Skeletal muscle tissue (tissue), 4 donors: Measurements from ENCODE around the gene AQP3. TPM values are rescaled to one million over a fixed set of nuclear protein-coding genes. Genes with fewer than 3 reads are reported as not detected.

Experiments
- H3K27ac ChIP-seq: one replicate; pipeline ENCODE4 v1.7.0; 2013; ENCODE audit warnings: mild to moderate bottlenecking, low read depth, low read length, inconsistent platforms
- H3K27me3 ChIP-seq, 3 donors: one replicate each; pipeline ENCODE4 v1.7.0; 2013; ENCODE audit warnings: low read length in 3 of 3; ENCODE audit not compliant: control insufficient read depth in 3 of 3, insufficient read depth in 3 of 3
- H3K36me3 ChIP-seq, 3 donors: one replicate each; pipeline ENCODE4 v1.7.0; 2013; ENCODE audit warnings: low read length in 3 of 3; ENCODE audit not compliant: control insufficient read depth in 3 of 3, insufficient read depth in 3 of 3
- H3K4me1 ChIP-seq, 3 donors: one replicate each; pipeline ENCODE4 v1.7.0; 2013; ENCODE audit warnings: low read length in 3 of 3, mild to moderate bottlenecking in 3 of 3; ENCODE audit not compliant: control insufficient read depth in 3 of 3, insufficient read depth in 3 of 3
- H3K4me3 ChIP-seq, 3 donors: one replicate each; pipeline ENCODE4 v1.7.0; 2013; ENCODE audit warnings: low read length in 3 of 3
- H3K9ac ChIP-seq, 3 donors: one replicate each; pipeline ENCODE4 v1.7.0; 2013; ENCODE audit warnings: low read length in 3 of 3, mild to moderate bottlenecking in 3 of 3, moderate library complexity in 2 of 3, low read depth in 1 of 3
- H3K9me3 ChIP-seq, 3 donors: one replicate each; pipeline ENCODE4 v1.7.0; 2013; ENCODE audit warnings: low read length in 3 of 3; ENCODE audit not compliant: control insufficient read depth in 3 of 3
- total RNA-seq: library from RNA; depleted of rRNA; stranded (reverse); fragments of >200 nt; gene quantifications from one replicate; pipeline ENCODE4 v1.2.3, GENCODE V29; 2014
- donor health status: Osteomylitis.

AQP3 gene
- total RNA-seq, 1 donor from 2014 or later, result 6.8 TPM

GRCh38 chr9:33443464-33444154 is 3.8 kb downstream of the AQP3 start:
- H3K27me3 ChIP-seq, result peaks cover 0 to 5% (median 3%) of the 10 kb centered on the region in 3 donors
- H3K4me3 ChIP-seq, result no peak overlapping the region
- H3K36me3 ChIP-seq, result peaks cover 0 to 5% (median 0%) of the 10 kb centered on the region in 3 donors
- no peaks in the 10 kb centered on the region for H3K9me3 ChIP-seq
- no peak overlapping the region for H3K9ac ChIP-seq
- H3K27ac ChIP-seq, result no peak overlapping the region
- peaks cover 16 to 23% (median 21%) of the 10 kb centered on the region in 3 donors for H3K4me1 ChIP-seq

- H3K9me3 ChIP-seq, result no peaks in the 10 kb centered on the region
- peaks cover 14 to 21% (median 18%) of the 10 kb centered on the region in 3 donors for H3K4me1 ChIP-seq
- H3K27ac ChIP-seq, result no peak overlapping the region
- peaks cover 0 to 5% (median 0%) of the 10 kb centered on the region in 3 donors for H3K36me3 ChIP-seq
- peaks cover 0 to 4% (median 3%) of the 10 kb centered on the region in 3 donors for H3K27me3 ChIP-seq
- no peak overlapping the region for H3K9ac ChIP-seq
- H3K4me3 ChIP-seq, result no peak overlapping the region
Measured at GRCh38 chr9:33443047-33443446, 4.3 kb downstream of the AQP3 start.

- Histone ChIP-seq H3K36me3 (peaks cover 0 to 5% (median 0%) of the 10 kb centered on the region in 3 donors), H3K9me3 (no peaks in the 10 kb centered on the region), H3K4me1 (peaks cover 8 to 16% (median 11%) of the 10 kb centered on the region in 3 donors), H3K27ac (no peak overlapping the region), H3K9ac (no peak overlapping the region), H3K4me3 (no peak overlapping the region), H3K27me3 (peaks cover 0 to 3% (median 0%) of the 10 kb centered on the region in 3 donors)
Measured at GRCh38 chr9:33442125-33442524, 5.3 kb downstream of the AQP3 start.

GRCh38 chr9:33440609-33441008 is 6.8 kb downstream of the AQP3 start:
- no peak overlapping the region for H3K27ac ChIP-seq
- H3K9ac ChIP-seq, result no peak overlapping the region
- H3K4me3 ChIP-seq, result no peak overlapping the region
- no peaks in the 10 kb centered on the region for H3K9me3 ChIP-seq
- H3K4me1 ChIP-seq, result peaks cover 0 to 12% (median 0%) of the 10 kb centered on the region in 3 donors
- H3K36me3 ChIP-seq, result peaks cover 0 to 5% (median 0%) of the 10 kb centered on the region in 3 donors
- H3K27me3 ChIP-seq, result peaks cover 0 to 9% (median 0%) of the 10 kb centered on the region in 3 donors

GRCh38 chr9:33440204-33440603 is 7.2 kb downstream of the AQP3 start:
- peaks cover 0 to 12% (median 2%) of the 10 kb centered on the region in 3 donors for H3K27me3 ChIP-seq
- peaks cover 0 to 12% (median 0%) of the 10 kb centered on the region in 3 donors for H3K4me1 ChIP-seq
- peaks cover 0 to 5% (median 0%) of the 10 kb centered on the region in 3 donors for H3K36me3 ChIP-seq
- H3K27ac ChIP-seq, result no peak overlapping the region
- H3K9ac ChIP-seq, result no peak overlapping the region
- H3K9me3 ChIP-seq, result no peaks in the 10 kb centered on the region
- H3K4me3 ChIP-seq, result no peak overlapping the region

GRCh38 chr9:33439731-33440130 is 7.7 kb downstream of the AQP3 start:
- Histone ChIP-seq H3K27me3 (peaks cover 0 to 17% (median 6%) of the 10 kb centered on the region in 3 donors), H3K36me3 (peaks cover 0 to 5% (median 0%) of the 10 kb centered on the region in 3 donors), H3K27ac (no peak overlapping the region), H3K4me3 (no peak overlapping the region), H3K4me1 (peaks cover 0 to 12% (median 0%) of the 10 kb centered on the region in 3 donors), H3K9ac (no peak overlapping the region), H3K9me3 (no peaks in the 10 kb centered on the region)

GRCh38 chr9:33438926-33439680 is 8.3 kb downstream of the AQP3 start:
- Histone ChIP-seq H3K9ac (no peak overlapping the region), H3K9me3 (no peaks in the 10 kb centered on the region), H3K27ac (no peak overlapping the region), H3K27me3 (peaks cover 0 to 23% (median 11%) of the 10 kb centered on the region in 3 donors), H3K4me3 (no peak overlapping the region), H3K36me3 (peaks cover 0 to 5% (median 0%) of the 10 kb centered on the region in 3 donors), H3K4me1 (peaks cover 0 to 12% (median 0%) of the 10 kb centered on the region in 3 donors)

GRCh38 chr9:33437898-33438297 is 9.5 kb downstream of the AQP3 start:
- peaks cover 0 to 24% (median 11%) of the 10 kb centered on the region in 3 donors for H3K27me3 ChIP-seq
- H3K27ac ChIP-seq, result no peak overlapping the region
- peaks cover 0 to 5% (median 0%) of the 10 kb centered on the region in 3 donors for H3K36me3 ChIP-seq

GRCh38 chr9:33437205-33437604 is 10.2 kb downstream of the AQP3 start:
- no peaks in the 10 kb centered on the region for H3K36me3 ChIP-seq
- no peak overlapping the region for H3K4me3 ChIP-seq
- no peak overlapping the region for H3K27ac ChIP-seq
- H3K4me1 ChIP-seq, result peaks cover 0 to 12% (median 0%) of the 10 kb centered on the region in 3 donors
- H3K9ac ChIP-seq, result no peak overlapping the region
- no peaks in the 10 kb centered on the region for H3K9me3 ChIP-seq
- peaks cover 0 to 24% (median 11%) of the 10 kb centered on the region in 3 donors for H3K27me3 ChIP-seq

More at GRCh38 chr9:33437898-33438297, 9.5 kb downstream of the AQP3 start:
- Histone ChIP-seq H3K9me3 (no peaks in the 10 kb centered on the region), H3K4me1 (peaks cover 0 to 12% (median 0%) of the 10 kb centered on the region in 3 donors), H3K4me3 (no peak overlapping the region), H3K9ac (no peak overlapping the region)
